Measurements from ENCODE around the gene ABT1.

Gene ABT1

DNA sequence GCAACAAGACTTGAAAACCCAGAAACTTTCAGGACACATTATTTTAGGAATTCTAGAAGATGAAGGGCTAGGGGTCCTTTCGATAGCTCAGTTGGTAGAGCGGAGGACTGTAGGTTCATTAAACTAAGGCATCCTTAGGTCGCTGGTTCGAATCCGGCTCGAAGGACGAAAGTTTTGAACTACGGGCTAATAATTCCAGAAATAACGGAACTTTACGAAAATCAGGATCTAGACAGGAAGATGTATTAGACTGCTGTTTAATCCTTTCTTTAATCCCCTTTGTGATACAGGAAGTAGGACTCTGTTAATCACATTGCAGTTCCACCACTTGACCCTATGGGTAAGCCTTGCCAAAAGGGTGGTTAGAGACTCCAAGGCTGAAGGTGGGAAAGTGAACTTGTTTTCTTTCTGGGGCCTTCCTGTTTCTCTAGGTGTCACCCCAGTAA is 21.2 kb upstream of the ABT1 start:
- DNase-seq, result no peak

DNA sequence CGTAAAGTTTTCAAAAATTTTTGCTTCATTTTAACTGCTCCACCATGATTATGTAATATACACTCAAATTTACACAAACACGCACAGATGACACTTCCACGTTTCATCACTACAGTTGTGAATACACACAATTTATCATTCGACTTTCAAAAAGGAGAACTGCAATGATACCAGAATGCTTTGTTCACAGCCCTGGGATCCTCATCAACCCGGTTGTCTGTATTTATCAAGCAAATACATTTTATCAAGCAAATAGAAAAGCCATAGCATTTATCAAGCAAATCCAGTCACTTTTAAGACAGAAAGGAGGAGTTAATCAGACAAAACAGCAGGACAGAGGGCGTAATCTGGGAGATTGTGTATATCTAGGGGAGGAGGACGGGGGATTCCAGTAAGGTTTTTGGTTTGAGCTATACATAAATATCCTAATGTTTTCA is 20.3 kb upstream of the ABT1 start:
- no peak for DNase-seq

DNA sequence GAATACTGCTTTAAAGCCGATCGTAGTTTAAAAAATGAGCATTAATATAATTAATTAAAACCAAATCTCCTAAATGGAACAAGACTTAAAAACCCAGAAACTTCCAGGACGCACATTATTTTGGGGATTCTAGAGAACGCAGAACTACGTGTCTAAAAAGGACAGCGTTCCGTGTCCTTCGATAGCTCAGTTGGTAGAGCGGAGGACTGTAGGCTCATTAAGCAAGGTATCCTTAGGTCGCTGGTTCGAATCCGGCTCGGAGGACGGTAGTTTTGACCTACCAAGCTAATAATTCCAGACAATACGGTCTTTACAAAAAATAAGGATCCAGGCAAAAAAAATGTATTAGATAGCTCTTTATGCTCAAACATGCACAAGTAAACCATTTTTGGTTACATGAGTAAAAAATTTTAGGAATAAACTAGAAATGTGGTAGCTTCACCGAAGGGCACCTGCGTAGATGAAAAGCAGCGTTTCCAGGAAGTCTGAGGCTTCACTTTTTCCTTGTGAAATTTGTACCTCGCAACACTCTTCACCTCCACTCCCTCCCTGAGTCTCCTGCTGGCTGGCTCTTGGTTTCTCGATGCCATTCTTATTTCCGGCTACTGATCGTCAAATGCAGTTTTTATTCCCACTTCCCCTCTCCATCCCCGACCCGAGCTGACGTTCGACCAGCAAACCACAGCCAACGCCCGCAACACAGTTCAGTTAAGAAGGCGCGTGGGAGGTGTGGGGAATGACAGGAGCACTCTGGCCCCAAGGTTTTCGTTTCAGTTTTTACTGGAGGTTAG is 19.6 kb upstream of the ABT1 start:
- no peak for DNase-seq

DNA sequence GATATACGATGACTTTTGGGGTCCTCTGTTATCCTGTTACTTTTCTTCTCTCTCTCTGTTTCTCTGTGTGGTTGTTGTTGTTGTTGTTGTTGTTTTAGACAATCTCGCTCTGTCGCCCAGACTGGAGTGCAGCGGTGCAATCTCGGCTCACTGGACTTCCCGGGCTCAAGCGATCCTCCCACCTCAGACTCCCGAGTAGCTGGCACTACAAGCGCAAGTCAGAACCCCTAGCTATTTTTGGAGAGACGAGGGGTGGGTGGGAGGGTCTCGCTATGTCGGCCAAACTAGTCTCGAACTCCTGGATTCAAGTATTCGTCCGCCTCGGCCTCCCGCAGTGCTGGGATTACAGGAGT is 19.1 kb upstream of the ABT1 start:
- no peak for DNase-seq

DNA sequence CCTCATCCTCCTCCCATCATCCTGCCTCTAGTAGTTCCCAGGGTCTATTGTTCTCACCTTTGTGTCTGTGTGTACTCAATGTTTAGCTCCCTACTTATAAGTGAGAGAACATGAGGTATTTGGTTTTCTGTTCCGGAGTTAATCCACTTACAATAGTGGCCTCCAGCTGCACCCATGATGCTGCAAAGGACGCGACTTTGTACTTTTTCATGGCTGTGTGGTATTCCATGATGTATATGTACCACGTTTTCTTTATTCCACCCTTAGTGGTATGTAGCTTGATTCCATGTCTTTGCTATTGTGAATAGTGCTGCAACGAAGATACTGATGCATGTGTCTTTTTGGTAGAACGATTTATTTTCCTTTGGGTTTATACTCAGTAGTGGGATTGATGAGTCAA is 18.5 kb upstream of the ABT1 start:
- DNase-seq, result no peak

DNA sequence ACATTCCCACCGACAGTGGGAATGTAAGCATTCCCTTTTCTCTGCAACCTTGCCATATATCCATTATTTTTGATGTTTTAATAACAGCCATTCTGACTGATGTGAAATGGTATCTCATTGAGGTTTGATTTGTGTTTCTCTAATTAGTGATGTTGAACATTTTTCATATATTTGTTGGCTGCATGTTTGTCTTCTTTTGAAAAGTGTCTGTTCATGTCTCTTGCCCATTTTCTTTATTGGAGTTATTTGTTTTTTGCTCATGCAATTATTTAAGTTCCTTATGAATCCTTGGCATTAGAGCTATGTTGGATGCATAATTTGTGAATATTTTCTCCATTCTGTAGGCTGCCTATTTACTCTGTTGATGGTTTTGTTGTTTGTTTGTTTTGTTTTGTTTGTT is 18.0 kb upstream of the ABT1 start:
- DNase-seq, result no peak

DNA sequence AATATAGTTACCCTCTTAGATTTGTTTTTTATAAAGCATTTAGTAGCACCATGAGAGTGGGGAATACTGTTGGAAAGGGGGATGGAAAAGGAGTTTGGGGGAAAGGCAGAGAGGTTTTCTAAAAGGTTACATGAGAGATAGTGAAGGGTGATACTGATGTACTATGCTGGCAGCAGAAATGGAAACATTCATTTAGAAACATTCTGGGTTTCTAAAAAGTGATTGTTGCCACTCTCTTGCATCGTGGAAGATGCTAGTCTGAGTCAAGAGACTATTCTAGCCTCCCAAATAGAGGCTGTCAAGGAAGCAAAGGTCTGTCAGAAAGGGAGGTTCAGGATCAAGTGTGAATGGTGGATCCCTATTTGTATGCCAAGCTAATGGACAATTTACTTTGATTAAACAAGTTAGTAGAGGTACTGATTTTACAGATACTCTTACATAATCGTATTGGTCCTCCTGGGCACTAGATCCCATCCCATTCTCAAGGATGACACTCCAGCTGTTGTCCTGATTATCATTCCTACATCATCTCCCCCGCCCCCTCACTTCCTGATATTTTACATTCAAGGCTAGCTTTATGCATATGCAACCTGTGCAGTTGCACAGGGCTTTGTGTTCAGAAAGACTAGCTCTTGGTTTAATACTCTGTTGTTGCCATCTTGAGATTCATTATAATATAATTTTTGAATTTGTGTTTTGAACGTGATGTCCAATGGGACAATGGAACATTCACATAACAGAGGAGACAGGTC is 15.4 kb upstream of the ABT1 start:
- no peak for DNase-seq

DNA sequence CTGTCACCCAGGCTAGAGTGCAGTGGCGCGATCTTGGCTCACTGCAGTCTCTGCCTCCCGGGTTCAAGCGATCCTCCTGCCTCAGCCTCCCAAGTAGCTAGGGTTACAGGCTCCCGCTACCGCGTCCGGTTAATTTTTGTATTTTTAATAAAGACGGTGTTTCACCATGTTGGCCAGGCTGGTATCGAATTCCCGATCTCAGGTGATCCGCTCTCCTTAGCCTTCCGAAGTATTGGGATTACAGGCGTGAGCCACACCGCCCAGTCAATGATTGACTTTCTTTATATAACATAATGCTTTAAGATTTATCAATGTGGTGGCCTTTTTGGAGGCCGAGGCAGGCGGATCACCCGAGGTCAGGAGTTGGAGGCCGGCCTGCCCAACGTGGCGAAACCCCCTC is 7.8 kb upstream of the ABT1 start:
- DNase-seq, result no peak

DNA sequence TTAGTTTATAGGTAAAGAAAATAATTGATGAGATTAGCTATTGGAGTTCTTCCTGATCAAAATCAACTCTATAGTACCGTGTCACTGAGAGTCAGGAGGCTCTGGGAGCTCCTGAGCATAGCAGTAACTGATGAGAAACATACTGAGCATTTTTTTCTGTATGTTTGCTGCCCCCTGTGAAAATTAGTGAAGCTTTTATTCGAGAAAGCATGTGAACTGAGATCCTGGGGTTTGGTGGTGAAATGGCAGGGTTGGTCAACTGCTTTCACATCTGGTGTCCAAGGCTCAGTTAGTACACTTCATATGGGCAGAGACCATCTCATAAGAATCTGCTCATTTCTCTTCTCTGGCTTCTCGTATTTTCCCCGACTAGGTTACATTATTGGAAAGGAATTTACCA is 4.1 kb upstream of the ABT1 start:
- DNase-seq, result no peak

DNA sequence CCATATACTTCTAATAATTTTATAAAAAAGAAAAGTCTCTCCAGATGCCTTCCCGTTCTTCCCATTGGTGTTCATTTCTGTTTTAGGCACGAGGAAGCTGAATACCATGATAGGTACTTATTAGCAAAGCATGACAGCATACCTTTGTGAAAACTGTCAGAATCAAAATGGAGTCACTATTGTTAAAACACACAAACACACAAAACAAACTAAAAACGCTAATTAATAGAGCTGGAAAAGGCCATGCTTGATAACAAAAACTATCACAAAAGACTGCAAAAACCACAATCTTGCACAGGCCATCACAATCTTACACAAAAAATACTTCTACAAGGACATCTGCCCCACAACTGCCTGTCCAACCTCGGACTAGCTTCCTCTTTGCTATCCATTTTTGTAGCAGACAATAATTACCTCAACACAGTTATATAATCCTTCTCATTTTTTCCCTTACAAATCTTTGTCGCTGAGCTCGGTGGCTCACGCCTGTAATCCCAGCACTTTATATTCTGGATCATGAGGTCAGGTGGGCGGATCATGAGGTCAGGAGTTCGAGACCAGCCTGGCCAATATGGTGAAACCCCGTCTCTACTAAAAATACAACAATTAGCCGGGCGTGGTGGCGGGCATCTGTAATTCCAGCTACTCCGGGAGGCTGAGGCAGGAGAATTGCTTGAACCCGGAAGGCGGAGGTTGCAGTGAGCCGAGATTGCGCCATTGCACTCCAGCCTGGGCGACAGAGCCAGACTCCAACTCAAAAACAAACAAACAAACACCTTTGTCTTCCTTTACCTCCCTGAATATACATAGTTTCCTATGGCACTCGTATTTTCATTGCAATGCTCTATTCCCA is 3.2 kb upstream of the ABT1 start:
- no peak for DNase-seq

DNA sequence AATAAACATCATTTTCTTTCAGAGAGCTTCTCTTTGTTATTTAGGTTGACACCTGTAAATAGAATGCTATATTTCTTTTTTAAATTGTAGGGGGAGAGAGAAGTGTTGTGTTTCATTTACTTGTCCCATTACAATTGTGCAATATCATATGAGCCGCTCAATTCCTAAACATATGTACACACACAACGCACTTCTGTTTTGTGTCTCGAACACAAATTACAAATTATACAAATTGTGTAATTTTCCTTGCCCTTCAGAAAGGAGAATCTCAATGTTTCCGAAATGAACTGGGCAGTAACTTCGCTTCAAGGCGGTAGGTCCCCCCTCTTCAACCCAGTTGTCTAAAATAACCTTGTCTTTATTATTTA is 2.6 kb upstream of the ABT1 start:
- no peak for DNase-seq

DNA sequence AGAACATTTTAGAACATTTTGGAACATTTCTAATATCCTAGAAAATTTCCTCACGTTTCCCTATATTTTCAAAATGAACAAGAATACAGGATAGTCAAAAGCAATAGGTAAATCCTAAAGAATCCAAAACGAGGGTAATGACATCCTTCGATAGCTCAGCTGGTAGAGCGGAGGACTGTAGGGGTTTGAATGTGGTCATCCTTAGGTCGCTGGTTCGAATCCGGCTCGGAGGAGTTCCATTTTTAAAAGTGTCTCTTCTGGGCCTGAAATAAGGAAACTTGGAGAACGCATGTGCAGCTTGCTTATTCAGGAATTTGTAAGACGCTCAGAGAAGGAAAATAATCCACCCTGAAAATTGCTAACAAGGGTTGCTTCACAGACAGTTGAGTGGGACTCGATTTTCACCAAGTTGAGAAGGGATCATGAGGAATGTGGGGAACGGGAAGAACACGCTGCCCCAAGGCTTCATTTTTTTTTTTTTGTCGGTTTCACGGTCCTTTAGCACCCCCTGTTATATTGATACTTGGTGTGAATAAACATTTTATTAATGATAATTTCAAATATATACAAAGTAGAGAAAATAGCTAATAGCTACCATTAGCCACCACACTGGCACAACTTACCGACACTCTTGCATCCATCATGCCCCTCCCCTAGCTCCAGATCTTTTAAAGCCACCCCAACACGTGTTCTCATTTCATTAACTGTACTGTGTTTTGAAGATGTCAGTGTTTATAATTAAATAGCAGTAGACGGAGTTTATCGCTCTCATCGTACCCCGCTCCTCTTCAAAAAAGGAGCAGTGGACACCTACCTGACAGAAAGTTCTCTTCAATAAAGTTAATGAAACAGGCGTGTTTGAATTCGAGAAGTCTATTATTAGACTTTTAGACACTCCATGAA is 1.8 kb upstream of the ABT1 start:
- DNase-seq, result no peak

DNA sequence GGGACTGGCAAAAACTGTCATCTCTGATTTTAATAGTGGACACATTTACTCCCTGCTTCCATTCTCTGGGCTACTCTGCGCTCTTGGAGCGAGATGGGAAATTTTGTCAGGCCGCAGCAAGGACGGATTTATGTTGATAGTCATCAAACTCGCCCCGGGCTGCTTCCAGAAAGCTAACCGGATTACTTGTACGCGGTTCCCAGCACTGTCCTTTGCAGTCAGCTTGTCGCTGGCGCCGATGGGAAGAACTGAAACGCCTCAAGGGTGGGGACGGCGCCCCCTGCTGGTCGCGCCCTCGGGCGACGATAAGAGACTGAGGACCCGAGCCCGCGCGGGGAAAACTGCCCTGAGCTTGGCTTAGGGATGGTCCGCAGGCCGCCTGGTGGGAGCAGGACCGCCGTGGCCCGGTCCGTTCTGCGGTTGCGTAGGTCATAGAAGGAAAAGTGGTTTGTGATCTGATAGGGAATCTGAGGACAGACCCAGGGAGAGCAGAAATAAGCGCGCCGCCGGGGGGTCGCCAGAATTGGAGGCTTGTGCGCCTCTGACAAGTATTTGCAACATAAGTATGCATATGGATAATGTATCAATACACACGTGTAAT is 984 bp upstream of the ABT1 start:
- DNase-seq, result peak; percentile 77

DNA sequence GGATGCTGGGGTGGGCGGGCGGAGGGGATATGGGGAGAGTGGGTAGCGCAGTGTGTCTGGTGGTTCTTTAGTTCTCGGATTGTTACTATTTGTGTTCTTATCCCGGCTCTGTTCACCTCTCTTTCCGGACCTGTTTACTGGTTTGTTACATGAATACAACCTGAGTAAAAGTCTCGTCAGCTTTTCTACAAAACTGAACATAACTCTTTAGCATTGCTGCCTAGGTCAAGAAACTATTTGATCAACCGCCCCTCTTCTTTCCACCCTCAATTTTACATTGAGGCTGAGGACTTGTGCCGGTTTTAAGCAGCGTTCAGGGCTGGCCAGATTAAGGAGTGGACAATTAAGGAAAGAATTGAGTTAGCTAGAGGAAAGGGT is 625 bp downstream of the ABT1 start:
- DNase-seq, result no peak

DNA sequence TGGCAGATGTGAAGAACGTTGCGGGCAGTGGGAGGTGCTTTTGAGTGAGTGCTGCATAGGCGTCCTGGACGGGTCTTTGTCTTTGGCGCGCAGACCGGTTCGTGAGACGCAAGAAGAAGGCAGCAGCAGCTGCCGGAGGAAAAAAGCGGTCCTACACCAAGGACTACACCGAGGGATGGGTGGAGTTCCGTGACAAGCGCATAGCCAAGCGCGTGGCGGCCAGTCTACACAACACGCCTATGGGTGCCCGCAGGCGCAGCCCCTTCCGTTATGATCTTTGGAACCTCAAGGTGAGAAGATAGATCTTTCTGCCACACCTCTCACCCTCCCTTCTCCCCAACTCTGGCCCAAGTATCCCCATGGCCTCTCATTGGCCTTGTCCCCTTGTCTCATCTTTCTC is 1.1 kb downstream of the ABT1 start:
- no peak for DNase-seq

DNA sequence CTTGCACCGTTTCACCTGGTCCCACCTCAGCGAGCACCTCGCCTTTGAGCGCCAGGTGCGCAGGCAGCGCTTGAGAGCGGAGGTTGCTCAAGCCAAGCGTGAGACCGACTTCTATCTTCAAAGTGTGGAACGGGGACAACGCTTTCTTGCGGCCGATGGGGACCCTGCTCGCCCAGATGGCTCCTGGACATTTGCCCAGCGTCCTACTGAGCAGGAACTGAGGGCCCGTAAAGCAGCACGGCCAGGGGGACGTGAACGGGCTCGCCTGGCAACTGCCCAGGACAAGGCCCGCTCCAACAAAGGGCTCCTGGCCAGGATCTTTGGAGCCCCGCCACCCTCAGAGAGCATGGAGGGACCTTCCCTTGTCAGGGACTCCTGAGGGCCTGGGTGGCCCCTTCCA is 1.5 kb downstream of the ABT1 start:
- no peak for DNase-seq

DNA sequence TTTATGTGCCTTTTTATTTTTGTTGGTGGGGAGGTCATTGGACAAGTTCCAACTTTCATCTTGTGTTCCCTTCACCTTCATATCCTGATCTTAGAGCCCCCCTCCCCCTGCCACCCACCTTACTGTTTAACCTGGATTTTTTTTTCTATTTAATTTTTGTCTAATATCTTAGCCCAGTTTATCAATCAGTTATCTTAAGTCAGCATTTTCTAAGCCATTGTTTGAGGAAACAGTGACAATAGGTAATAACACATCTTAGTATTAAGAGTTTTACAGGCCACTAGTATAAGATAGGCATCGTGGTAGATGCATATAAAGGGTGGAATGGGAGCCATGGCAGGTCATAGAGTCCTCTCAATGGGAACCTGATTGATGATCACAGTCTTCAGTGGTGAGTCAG is 2.4 kb downstream of the ABT1 start:
- DNase-seq, result no peak

DNA sequence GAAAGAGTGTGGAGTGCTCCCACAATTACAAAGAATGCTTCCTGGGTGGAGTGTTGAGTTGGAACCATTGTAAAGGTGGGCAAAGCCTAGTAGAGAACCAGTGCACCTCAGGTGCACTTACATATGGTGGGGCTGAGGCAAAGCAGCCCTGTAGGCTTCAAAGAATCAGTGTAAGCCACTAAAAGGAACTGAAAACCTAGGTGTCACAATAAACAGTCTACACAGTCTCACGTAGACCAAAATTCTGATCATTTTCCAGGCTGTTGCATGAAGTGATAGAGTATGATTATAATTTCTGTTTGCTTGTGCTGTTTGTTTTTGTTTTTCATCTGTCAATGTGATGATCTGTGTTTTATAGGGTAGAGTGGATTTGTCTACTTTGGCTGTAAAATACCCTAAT is 2.8 kb downstream of the ABT1 start:
- DNase-seq, result no peak

DNA sequence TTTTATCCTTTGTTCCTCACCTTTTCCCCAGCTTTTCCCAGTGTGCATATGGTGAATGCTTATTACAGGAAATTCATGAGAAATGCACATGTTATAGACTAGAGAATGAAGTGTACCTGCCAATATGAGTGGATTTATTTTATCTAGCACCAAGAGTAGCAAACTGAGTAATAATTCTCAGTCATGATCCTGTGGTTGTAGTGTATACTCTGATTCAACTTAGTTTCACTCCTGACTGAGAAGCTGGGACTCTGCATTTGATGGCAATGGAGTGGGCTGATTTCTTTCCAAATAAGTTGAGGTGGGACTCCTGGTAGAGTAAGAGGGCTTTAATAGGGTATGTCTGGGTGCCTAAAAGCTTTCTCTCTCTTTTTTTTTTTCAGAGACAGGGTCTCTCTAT is 4.0 kb downstream of the ABT1 start:
- no peak for DNase-seq

DNA sequence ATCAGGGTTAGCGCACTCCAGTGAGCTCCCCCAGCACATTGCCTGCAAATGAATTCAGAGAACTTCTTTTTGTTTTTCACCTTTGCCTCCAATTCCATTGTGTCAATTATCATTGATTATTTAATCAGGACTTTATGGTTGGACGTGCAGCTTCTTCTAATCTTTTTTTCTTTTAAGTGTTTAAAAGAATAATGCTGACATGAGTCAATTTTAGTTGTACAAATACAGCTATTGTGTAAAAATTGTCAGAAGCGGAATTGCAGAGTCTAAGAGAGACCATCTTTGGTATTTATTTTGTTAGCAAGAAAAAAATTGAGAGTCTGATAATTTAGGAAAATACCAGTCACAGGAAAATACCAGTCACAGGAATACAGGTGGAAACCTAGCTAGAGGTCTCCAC is 5.5 kb downstream of the ABT1 start:
- no peak for DNase-seq

DNA sequence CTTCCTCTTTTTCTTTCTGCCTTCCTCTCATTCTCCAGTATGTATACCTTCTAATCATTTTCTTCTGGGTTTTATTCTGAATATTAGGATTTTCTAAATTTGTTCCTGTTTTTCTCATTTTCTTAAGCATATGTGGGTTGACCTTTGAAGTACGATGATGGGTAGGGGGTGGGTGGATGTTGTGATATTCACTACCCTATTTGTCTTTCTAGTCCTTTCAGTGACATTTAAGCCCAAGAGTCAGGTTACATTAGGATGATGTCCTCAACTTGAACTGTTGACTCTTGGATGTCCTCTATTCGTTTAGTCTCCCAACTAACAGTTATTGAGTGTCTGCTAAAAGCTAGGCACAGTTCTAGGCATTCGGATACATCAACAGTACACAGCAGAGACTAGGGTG is 7.3 kb downstream of the ABT1 start:
- no peak for DNase-seq

DNA sequence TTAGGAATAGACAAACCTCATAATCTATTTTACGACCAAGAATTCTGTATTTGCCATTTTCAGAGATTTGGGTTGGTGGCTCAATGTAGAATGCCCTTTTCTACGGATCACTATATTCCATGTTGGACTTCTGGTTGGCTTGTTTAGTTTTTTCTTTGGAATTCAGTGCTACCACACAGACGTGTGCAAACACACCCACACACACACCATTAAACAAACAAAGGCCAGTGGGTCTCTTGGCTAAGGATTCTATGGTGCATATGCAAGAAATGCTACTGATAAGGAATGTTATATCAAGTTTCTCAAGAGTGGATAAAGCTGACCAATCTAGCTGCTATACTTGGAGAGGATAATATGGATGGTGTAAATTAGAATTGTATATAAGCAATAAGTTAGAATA is 8.0 kb downstream of the ABT1 start:
- DNase-seq, result no peak

Data from activated CD4-positive, alpha-beta T cell treated with anti-CD3 and anti-CD28 coated beads for 1 hour (primary cell).